Testis (tissue), 2 donors: Measurements from ENCODE around the gene RAB11A.

Source experiments
- CTCF ChIP-seq, 3 experiments: fragments of 450-650 bp in 2 of 3; fragments of 200-600 bp in 1 of 3; sonication (generic) in 1 of 3; IDR thresholded peaks; one replicate each; pipeline ENCODE4 v1.5.1; 2016 to 2019; ENCODE audit warnings: antibody characterized with exemption in 3 of 3, mild to moderate bottlenecking in 2 of 3, moderate library complexity in 1 of 3
- POLR2A ChIP-seq: fragments of 450-650 bp; IDR thresholded peaks from one replicate; pipeline ENCODE4 v1.6.1; 2017; ENCODE audit warnings: antibody characterized with exemption, mild to moderate bottlenecking, moderate library complexity

- no peak for TF ChIP-seq CTCF (IDR thresholded peaks at IDR 0.05)
- no peak for TF ChIP-seq POLR2A
Measured at GRCh38 chr15:65851981-65852380, 17.3 kb upstream of the RAB11A start.
